Erythroblast (primary cell): ENCODE data around the gene MLLT10.

Experiments
- GATA1 ChIP-seq: IDR thresholded peaks from 2 replicates; pipeline ENCODE4 v1.6.1; 2011; ENCODE audit warnings: low read depth, mild to moderate bottlenecking, control low read depth, low read length, moderate library complexity
- POLR2A ChIP-seq: IDR thresholded peaks from 2 replicates; pipeline ENCODE4 v1.6.1; 2011; ENCODE audit warnings: mild to moderate bottlenecking, low read length

GRCh38 chr10:21520949-21521348, 13.1 kb upstream of the MLLT10 start:
- TF ChIP-seq POLR2A (no peak), GATA1 (no peak)
